Stomach smooth muscle (tissue), 2 donors: ENCODE results near the gene CPT1B.

ENCODE experiments used
- H3K27ac ChIP-seq: one replicate; pipeline ENCODE4 v1.7.0; 2013; ENCODE audit warnings: mild to moderate bottlenecking, low read length, inconsistent platforms
- H3K27me3 ChIP-seq, 2 donors: one replicate each; pipeline ENCODE4 v1.7.0; 2013; ENCODE audit warnings: low read length in 2 of 2; ENCODE audit not compliant: insufficient read depth in 2 of 2, control insufficient read depth in 1 of 2
- H3K36me3 ChIP-seq, 2 donors: one replicate each; pipeline ENCODE4 v1.7.0; 2013; ENCODE audit warnings: low read length in 2 of 2; ENCODE audit not compliant: control insufficient read depth in 2 of 2, insufficient read depth in 2 of 2
- H3K4me1 ChIP-seq: one replicate; pipeline ENCODE4 v1.7.0; 2013; ENCODE audit warnings: low read length; ENCODE audit not compliant: control insufficient read depth, insufficient read depth
- H3K4me3 ChIP-seq, 2 donors: one replicate each; pipeline ENCODE4 v1.7.0; 2013; ENCODE audit warnings: low read length in 2 of 2
- H3K9ac ChIP-seq, 2 donors: one replicate each; pipeline ENCODE4 v1.7.0; 2013; ENCODE audit warnings: low read length in 2 of 2, mild to moderate bottlenecking in 1 of 2
- H3K9me3 ChIP-seq, 2 donors: one replicate each; pipeline ENCODE4 v1.7.0; 2013; ENCODE audit warnings: low read length in 2 of 2; ENCODE audit not compliant: control insufficient read depth in 2 of 2
- donor health status: healthy.
- donor health status: Pancreatic carcinoma.

Gene CPT1B

GRCh38 chr22:50577987-50578775, at the start of gene CPT1B:
TSS of gene CPT1B (minus strand) at chr22:50578427. CDS start at chr22:50577915, 512 bp downstream.
- H3K36me3 ChIP-seq: peaks cover 5 to 6% of the 10 kb centered on the region in 2 donors
- peak within 1 kb of the TSS in 1 of 2 donors; percentile 38 for H3K9ac ChIP-seq
- H3K27ac ChIP-seq: peak within 1 kb of the TSS; percentile 2
- no peaks in the 10 kb centered on the region for H3K9me3 ChIP-seq
- peaks cover 32% of the 10 kb centered on the region for H3K4me1 ChIP-seq
- H3K27me3 ChIP-seq: peaks cover 8 to 21% of the 10 kb centered on the region in 2 donors
- H3K4me3 ChIP-seq: peak within 1 kb of the TSS in 1 of 2 donors; percentile 49

GRCh38 chr22:50626850-50627641, 48.8 kb upstream of the CPT1B start:
- Histone ChIP-seq H3K9ac (peak overlapping the region; percentile 71 to 75), H3K4me1 (peaks cover 12% of the 10 kb centered on the region), H3K27ac (peak overlapping the region; percentile 64)

GRCh38 chr22:50626314-50626849, 48.2 kb upstream of the CPT1B start:
- Histone ChIP-seq H3K4me3 (no peak overlapping the region), H3K27ac (no peak overlapping the region), H3K9me3 (no peaks in the 10 kb centered on the region), H3K9ac (no peak overlapping the region), H3K4me1 (peaks cover 12% of the 10 kb centered on the region), H3K36me3 (no peaks in the 10 kb centered on the region), H3K27me3 (peaks cover 0 to 8% of the 10 kb centered on the region in 2 donors)

More at GRCh38 chr22:50626850-50627641, 48.8 kb upstream of the CPT1B start:
- Histone ChIP-seq H3K27me3 (peaks cover 0 to 2% of the 10 kb centered on the region in 2 donors), H3K36me3 (no peaks in the 10 kb centered on the region), H3K9me3 (no peaks in the 10 kb centered on the region), H3K4me3 (peak overlapping the region; percentile 75 to 82)

- no peaks in the 10 kb centered on the region for H3K36me3 ChIP-seq
- no peak overlapping the region for H3K4me3 ChIP-seq
- H3K27me3 ChIP-seq: peaks cover 6 to 14% of the 10 kb centered on the region in 2 donors
- H3K9me3 ChIP-seq: no peaks in the 10 kb centered on the region
- no peak overlapping the region for H3K9ac ChIP-seq
- no peak overlapping the region for H3K27ac ChIP-seq
- peaks cover 13% of the 10 kb centered on the region for H3K4me1 ChIP-seq
These were observed 47.5 kb upstream of the CPT1B start for GRCh38 chr22:50625568-50626313.

GRCh38 chr22:50625131-50625567, 46.9 kb upstream of the CPT1B start:
- peaks cover 17% of the 10 kb centered on the region for H3K4me1 ChIP-seq
- no peaks in the 10 kb centered on the region for H3K9me3 ChIP-seq
- H3K27ac ChIP-seq: no peak overlapping the region
- H3K36me3 ChIP-seq: no peaks in the 10 kb centered on the region
- no peak overlapping the region for H3K4me3 ChIP-seq
- no peak overlapping the region for H3K9ac ChIP-seq
- H3K27me3 ChIP-seq: peaks cover 9 to 17% of the 10 kb centered on the region in 2 donors

- H3K27ac ChIP-seq: no peak overlapping the region
- no peak overlapping the region for H3K9ac ChIP-seq
- peaks cover 14 to 22% of the 10 kb centered on the region in 2 donors for H3K27me3 ChIP-seq
- no peak overlapping the region for H3K4me3 ChIP-seq
- no peaks in the 10 kb centered on the region for H3K36me3 ChIP-seq
- H3K4me1 ChIP-seq: peaks cover 20% of the 10 kb centered on the region
- H3K9me3 ChIP-seq: no peaks in the 10 kb centered on the region
These were observed 46.3 kb upstream of the CPT1B start for GRCh38 chr22:50624347-50625130.

GRCh38 chr22:50622723-50623327, 44.6 kb upstream of the CPT1B start:
- H3K9me3 ChIP-seq: no peaks in the 10 kb centered on the region
- peaks cover 11% of the 10 kb centered on the region for H3K4me1 ChIP-seq
- H3K4me3 ChIP-seq: no peak overlapping the region
- H3K9ac ChIP-seq: peak overlapping the region in 1 of 2 donors; percentile 21
- H3K27ac ChIP-seq: no peak overlapping the region
- H3K36me3 ChIP-seq: no peaks in the 10 kb centered on the region
- peaks cover 15 to 22% of the 10 kb centered on the region in 2 donors for H3K27me3 ChIP-seq

GRCh38 chr22:50621948-50622722, 43.9 kb upstream of the CPT1B start:
- Histone ChIP-seq H3K36me3 (no peaks in the 10 kb centered on the region), H3K9me3 (no peaks in the 10 kb centered on the region), H3K9ac (peak overlapping the region in 1 of 2 donors; percentile 21), H3K4me1 (peaks cover 7% of the 10 kb centered on the region), H3K27ac (no peak overlapping the region), H3K27me3 (peaks cover 15 to 22% of the 10 kb centered on the region in 2 donors), H3K4me3 (no peak overlapping the region)

GRCh38 chr22:50621356-50621880, 43.2 kb upstream of the CPT1B start:
- H3K27ac ChIP-seq: no peak overlapping the region
- H3K9me3 ChIP-seq: no peaks in the 10 kb centered on the region
- H3K9ac ChIP-seq: no peak overlapping the region
- H3K27me3 ChIP-seq: peaks cover 15 to 22% of the 10 kb centered on the region in 2 donors
- H3K4me1 ChIP-seq: peaks cover 7% of the 10 kb centered on the region
- no peak overlapping the region for H3K4me3 ChIP-seq
- H3K36me3 ChIP-seq: no peaks in the 10 kb centered on the region
